Hepatocyte (in vitro differentiated cells): ENCODE measurements around the gene GOLGA1. TPM values are rescaled to one million over a fixed set of nuclear protein-coding genes. Genes with fewer than 3 reads are reported as not detected.

Experiments used
- DNase-seq: peaks from one replicate; pipeline ENCODE4 v3.0.0-alpha.2; 2016; ENCODE audit warnings: low spot score
- H2AFZ ChIP-seq: fragments of 200-600 bp; sonication (generic); 2 replicates; pipeline ENCODE4 v1.6.0; 2016; ENCODE audit warnings: antibody characterized with exemption, mild to moderate bottlenecking
- H3K27ac ChIP-seq: fragments of 200-600 bp; sonication (generic); 2 replicates; pipeline ENCODE4 v1.5.1; 2016; ENCODE audit warnings: mild to moderate bottlenecking
- H3K27me3 ChIP-seq: fragments of 200-600 bp; sonication (generic); 2 replicates; pipeline ENCODE4 v1.6.1; 2016
- H3K36me3 ChIP-seq: fragments of 200-600 bp; sonication (generic); replicated peaks from 2 replicates; pipeline ENCODE4 v1.5.1; 2016; ENCODE audit warnings: low read depth; ENCODE audit not compliant: insufficient read depth
- H3K4me1 ChIP-seq: fragments of 200-600 bp; sonication (generic); 2 replicates; pipeline ENCODE4 v1.5.1; 2016; ENCODE audit warnings: mild to moderate bottlenecking, moderate library complexity; ENCODE audit not compliant: insufficient read depth
- H3K4me2 ChIP-seq: fragments of 200-600 bp; sonication (generic); 2 replicates; pipeline ENCODE4 v1.6.0; 2016
- H3K4me3 ChIP-seq: fragments of 200-600 bp; sonication (generic); 2 replicates; pipeline ENCODE4 v1.5.1; 2016; ENCODE audit warnings: mild to moderate bottlenecking
- H3K79me2 ChIP-seq: fragments of 200-600 bp; sonication (generic); 2 replicates; pipeline ENCODE4 v1.6.0; 2017; ENCODE audit warnings: mild to moderate bottlenecking
- H3K9me2 ChIP-seq: fragments of 200-600 bp; sonication (generic); replicated peaks from 2 replicates; pipeline ENCODE4 v1.6.0; 2017; ENCODE audit warnings: mild to moderate bottlenecking; ENCODE audit not compliant: insufficient read depth
- H3K9me3 ChIP-seq: fragments of 200-600 bp; sonication (generic); 2 replicates; pipeline ENCODE4 v1.5.1; 2016; ENCODE audit warnings: low read depth, mild to moderate bottlenecking
- H4K20me1 ChIP-seq: fragments of 200-600 bp; sonication (generic); 2 replicates; pipeline ENCODE4 v1.6.0; 2016; ENCODE audit warnings: mild to moderate bottlenecking; ENCODE audit not compliant: insufficient read depth, poor library complexity, severe bottlenecking
- CTCF ChIP-seq: fragments of 200-600 bp; sonication (generic); IDR thresholded peaks from 2 replicates; pipeline ENCODE4 v1.5.1; 2016; ENCODE audit warnings: antibody characterized with exemption, mild to moderate bottlenecking; ENCODE audit not compliant: poor library complexity
- EZH2 ChIP-seq: fragments of 200-600 bp; sonication (generic); IDR thresholded peaks from 2 replicates; pipeline ENCODE4 v1.6.1; 2016; ENCODE audit warnings: antibody characterized with exemption, mild to moderate bottlenecking, borderline replicate concordance
- EZH2phosphoT487 ChIP-seq: fragments of 200-600 bp; sonication (generic); IDR thresholded peaks from one replicate; pipeline ENCODE4 v1.6.1; 2018; ENCODE audit warnings: antibody characterized with exemption, mild to moderate bottlenecking, low read depth, moderate library complexity; ENCODE audit not compliant: unreplicated experiment, severe bottlenecking
- whole genome bisulfite sequencing: methylation state at CpG from one replicate; pipeline ENCODE4 v1.1.6; 2016; ENCODE audit warnings: low lambda C conversion rate; ENCODE audit errors: missing lambda C conversion rate; 5-methylcytosine and 5-hydroxymethylcytosine counted together
- polyA plus RNA-seq: library from polyadenylated mRNA; unstranded; fragments of >200 nt; fragmentation: Nextera tagmentation; extraction: Ambion mirVana; gene quantifications from 2 replicates; pipeline ENCODE4 v1.2.1, GENCODE V29; 2016
- total RNA-seq: library from RNA; depleted of rRNA; stranded (reverse); fragments of >200 nt; gene quantifications from 2 replicates; pipeline ENCODE4 v1.2.3, GENCODE V29; 2014

The GOLGA1 gene
- total and polyA plus RNA-seq, 2 experiments from 2014 or later, result 10.1 to 12.9 TPM

GRCh38 chr9:124869466-124869985, 71.4 kb downstream of the GOLGA1 start:
- Histone ChIP-seq H3K79me2 (peaks cover 70% of the 10 kb centered on the region), H2AFZ (peak overlapping the region; percentile 41), H3K4me1 (peaks cover 25% of the 10 kb centered on the region), H3K4me3 (peak overlapping the region; percentile 98), H3K27ac (peak overlapping the region; percentile 100), H3K36me3 (no peaks in the 10 kb centered on the region), H4K20me1 (peaks cover 25% of the 10 kb centered on the region), H3K27me3 (no peaks in the 10 kb centered on the region), H3K9me3 (no peaks in the 10 kb centered on the region), H3K4me2 (peak overlapping the region; percentile 92), H3K9me2 (no peaks in the 10 kb centered on the region)
- no peak for TF ChIP-seq CTCF
- no peak for TF ChIP-seq EZH2phosphoT487
- no peak for TF ChIP-seq EZH2
- peak; percentile 64 for DNase-seq
- WGBS, result 1% methylated on average over 27 of the region's 41 CpGs

- Histone ChIP-seq H3K4me3 (peak overlapping the region; percentile 98), H3K36me3 (no peaks in the 10 kb centered on the region), H3K9me2 (no peaks in the 10 kb centered on the region), H3K27ac (peak overlapping the region; percentile 100), H3K27me3 (no peaks in the 10 kb centered on the region), H3K4me1 (peaks cover 25% of the 10 kb centered on the region), H3K9me3 (no peaks in the 10 kb centered on the region), H3K79me2 (peaks cover 63% of the 10 kb centered on the region), H2AFZ (peak overlapping the region; percentile 87), H4K20me1 (peaks cover 22% of the 10 kb centered on the region), H3K4me2 (peak overlapping the region; percentile 96)
- WGBS, result 2% methylated on average over 73 of the region's 101 CpGs
- no peak for TF ChIP-seq EZH2phosphoT487
- peak; percentile 21 for TF ChIP-seq CTCF
- DNase-seq, result peak; percentile 95
These were observed 72.1 kb downstream of the GOLGA1 start for GRCh38 chr9:124868511-124869465.

GRCh38 chr9:124863371-124863871, 77.5 kb downstream of the GOLGA1 start:
- no peaks in the 10 kb centered on the region for H3K27me3 ChIP-seq
- WGBS, result 88% methylated on average over 7 of the region's 7 CpGs
- H3K4me3 ChIP-seq, result no peak overlapping the region
- no peaks in the 10 kb centered on the region for H3K9me3 ChIP-seq
- no peak overlapping the region for H2AFZ ChIP-seq
- peaks cover 44% of the 10 kb centered on the region for H3K79me2 ChIP-seq
- no peaks in the 10 kb centered on the region for H3K36me3 ChIP-seq
- no peaks in the 10 kb centered on the region for H3K9me2 ChIP-seq
- H4K20me1 ChIP-seq, result peaks cover 33% of the 10 kb centered on the region
- peaks cover 23% of the 10 kb centered on the region for H3K4me1 ChIP-seq
- no peak for DNase-seq
- H3K27ac ChIP-seq, result no peak overlapping the region
- no peak overlapping the region for H3K4me2 ChIP-seq
- TF ChIP-seq EZH2phosphoT487, result no peak
- no peak for TF ChIP-seq CTCF
- no peak for TF ChIP-seq EZH2
